Activated T-helper 1 cell treated with anti-CD3 and anti-CD28 coated beads, Interleukin-12 subunit alpha, Interleukin-12 subunit beta, Interleukin-2, Interleukin-4 antibody, amounts not matched to agents 30 ng/mL and 10 ng/mL and 1 ng/mL, durations not matched to agents 14 hours and 24 hours and 36 hours (primary cell): ENCODE results near the gene SCARF2. TPM values are rescaled to one million over a fixed set of nuclear protein-coding genes. Genes with fewer than 3 reads are reported as not detected.
"Not testable (repeated sequence)": the region's sequence is repeated elsewhere in the genome, so short reads cannot be mapped to it uniquely, and the experiment has no call there.

Source experiments
- DNase-seq: peaks from one replicate; pipeline ENCODE4 v3.0.0; 2021; ENCODE audit warnings: low spot score
- H3K27ac Mint-ChIP-seq: one replicate; pipeline ENCODE4 v1.8.0; 2021; ENCODE audit warnings: mild to moderate bottlenecking, mixed read lengths
- H3K27me3 Mint-ChIP-seq: one replicate; pipeline ENCODE4 v1.8.0; 2022; ENCODE audit warnings: mild to moderate bottlenecking, moderate library complexity, mixed read lengths; ENCODE audit not compliant: insufficient read depth
- H3K36me3 Mint-ChIP-seq: one replicate; pipeline ENCODE4 v1.8.0; 2021; ENCODE audit warnings: low read depth, mixed read lengths
- H3K4me1 Mint-ChIP-seq: one replicate; pipeline ENCODE4 v1.8.0; 2021; ENCODE audit warnings: low read depth, mixed read lengths
- H3K4me3 Mint-ChIP-seq: one replicate; pipeline ENCODE4 v1.8.0; 2021; ENCODE audit warnings: mild to moderate bottlenecking, moderate library complexity, mixed read lengths
- H3K9me3 Mint-ChIP-seq: one replicate; pipeline ENCODE4 v1.8.0; 2021; ENCODE audit warnings: mixed read lengths
- intact Hi-C: fragments of 100-400 bp; cut with micrococcal nuclease; formaldehyde crosslinking; loops from one replicate; pipeline ENCODE4 v1.15.1; 2024
- total RNA-seq: library from RNA; stranded (reverse); gene quantifications from 2 replicates; pipeline ENCODE4 v1.2.3, GENCODE V29; 2022

Gene SCARF2
- total RNA-seq, 1 donor from 2014 or later = 0.41 TPM

- DNase-seq, H3K4me3 Mint-ChIP-seq, H3K36me3 Mint-ChIP-seq, intact Hi-C loops, H3K9me3 Mint-ChIP-seq, H3K27ac Mint-ChIP-seq, H3K27me3 Mint-ChIP-seq: not testable (repeated sequence)
- peaks cover 15% of the 10 kb centered on the region for H3K4me1 Mint-ChIP-seq
Observed at GRCh38 chr22:20470525-20470924, 32.9 kb upstream of the SCARF2 start.

GRCh38 chr22:20469110-20469868, 31.7 kb upstream of the SCARF2 start:
- Mint-ChIP-seq H3K9me3 (no peaks in the 10 kb centered on the region), H3K27ac (peak overlapping the region; percentile 41), H3K27me3 (no peaks in the 10 kb centered on the region), H3K36me3 (peaks cover 13% of the 10 kb centered on the region), H3K4me1 (peaks cover 17% of the 10 kb centered on the region), H3K4me3 (no peak overlapping the region)
- no peak for DNase-seq
- intact Hi-C loops = no loop called here

- Mint-ChIP-seq H3K4me1 (peaks cover 37% of the 10 kb centered on the region), H3K27ac (no peak overlapping the region), H3K9me3 (no peaks in the 10 kb centered on the region), H3K4me3 (no peak overlapping the region), H3K27me3 (no peaks in the 10 kb centered on the region), H3K36me3 (peaks cover 18% of the 10 kb centered on the region)
- DNase-seq = no peak
- intact Hi-C loops = no loop called here
Observed at GRCh38 chr22:20466659-20467379, 29.2 kb upstream of the SCARF2 start.

GRCh38 chr22:20465759-20466077, 28.1 kb upstream of the SCARF2 start:
- Mint-ChIP-seq H3K36me3 (peaks cover 16% of the 10 kb centered on the region), H3K9me3 (no peaks in the 10 kb centered on the region), H3K27ac (peak overlapping the region; percentile 31), H3K4me3 (no peak overlapping the region), H3K4me1 (peaks cover 37% of the 10 kb centered on the region), H3K27me3 (no peaks in the 10 kb centered on the region)
- DNase-seq = no peak
- intact Hi-C loops = no loop called here

- H3K4me1 Mint-ChIP-seq = peaks cover 37% of the 10 kb centered on the region
- intact Hi-C loops = loop anchor here (1.0 kb wide), 1 partner anchor 10 kb away; no protein-coding TSS in a partner anchor
- H3K36me3 Mint-ChIP-seq = peaks cover 13% of the 10 kb centered on the region
- H3K9me3 Mint-ChIP-seq = no peaks in the 10 kb centered on the region
- DNase-seq = no peak
- peak overlapping the region; percentile 92 for H3K27ac Mint-ChIP-seq
- peak overlapping the region; percentile 40 for H3K4me3 Mint-ChIP-seq
- H3K27me3 Mint-ChIP-seq = no peaks in the 10 kb centered on the region
Observed at GRCh38 chr22:20464912-20465758, 27.5 kb upstream of the SCARF2 start.

GRCh38 chr22:20464096-20464614, 26.5 kb upstream of the SCARF2 start:
- Mint-ChIP-seq H3K27me3 (no peaks in the 10 kb centered on the region), H3K4me1 (peaks cover 37% of the 10 kb centered on the region), H3K9me3 (no peaks in the 10 kb centered on the region), H3K27ac (peak overlapping the region; percentile 92), H3K36me3 (peaks cover 13% of the 10 kb centered on the region), H3K4me3 (peak overlapping the region; percentile 62)
- intact Hi-C loops = loop anchor here (1.0 kb wide), 1 partner anchor 11 kb away; no protein-coding TSS in a partner anchor
- DNase-seq = peak; percentile 64

- Mint-ChIP-seq H3K27ac (peak overlapping the region; percentile 92), H3K4me3 (peak overlapping the region; percentile 62), H3K4me1 (peaks cover 37% of the 10 kb centered on the region), H3K27me3 (no peaks in the 10 kb centered on the region), H3K9me3 (no peaks in the 10 kb centered on the region), H3K36me3 (peaks cover 10% of the 10 kb centered on the region)
- intact Hi-C loops = loop anchor here (1.0 kb wide), 1 partner anchor 12 kb away; no protein-coding TSS in a partner anchor
- peak; percentile 7 for DNase-seq
Observed at GRCh38 chr22:20463324-20464095, 25.9 kb upstream of the SCARF2 start.

- peaks cover 39% of the 10 kb centered on the region for H3K4me1 Mint-ChIP-seq
- no peaks in the 10 kb centered on the region for H3K9me3 Mint-ChIP-seq
- H3K4me3 Mint-ChIP-seq = no peak overlapping the region
- DNase-seq = no peak
- intact Hi-C loops = no loop called here
- peaks cover 20% of the 10 kb centered on the region for H3K36me3 Mint-ChIP-seq
- peaks cover 3% of the 10 kb centered on the region for H3K27me3 Mint-ChIP-seq
- H3K27ac Mint-ChIP-seq = no peak overlapping the region
Observed at GRCh38 chr22:20459862-20460261, 22.2 kb upstream of the SCARF2 start.

GRCh38 chr22:20459152-20459542, 21.5 kb upstream of the SCARF2 start:
- no peak for DNase-seq
- H3K27me3 Mint-ChIP-seq = peaks cover 3% of the 10 kb centered on the region
- no peak overlapping the region for H3K4me3 Mint-ChIP-seq
- intact Hi-C loops = no loop called here
- H3K9me3 Mint-ChIP-seq = no peaks in the 10 kb centered on the region
- H3K27ac Mint-ChIP-seq = no peak overlapping the region
- peaks cover 32% of the 10 kb centered on the region for H3K4me1 Mint-ChIP-seq
- peaks cover 15% of the 10 kb centered on the region for H3K36me3 Mint-ChIP-seq

- Mint-ChIP-seq H3K36me3 (peaks cover 13% of the 10 kb centered on the region), H3K9me3 (no peaks in the 10 kb centered on the region), H3K27ac (no peak overlapping the region), H3K27me3 (peaks cover 3% of the 10 kb centered on the region), H3K4me1 (peaks cover 27% of the 10 kb centered on the region), H3K4me3 (no peak overlapping the region)
- intact Hi-C loops = no loop called here
- no peak for DNase-seq
Observed at GRCh38 chr22:20458530-20459151, 21.0 kb upstream of the SCARF2 start.

GRCh38 chr22:20457506-20458240, 20.0 kb upstream of the SCARF2 start:
- no peaks in the 10 kb centered on the region for H3K9me3 Mint-ChIP-seq
- intact Hi-C loops = no loop called here
- peaks cover 11% of the 10 kb centered on the region for H3K36me3 Mint-ChIP-seq
- no peak for DNase-seq
- no peak overlapping the region for H3K4me3 Mint-ChIP-seq
- H3K27ac Mint-ChIP-seq = no peak overlapping the region
- H3K27me3 Mint-ChIP-seq = peaks cover 3% of the 10 kb centered on the region
- H3K4me1 Mint-ChIP-seq = peaks cover 18% of the 10 kb centered on the region
